Activated CD8-positive, alpha-beta memory T cell treated with anti-CD3 and anti-CD28 coated beads for 36 hours (primary cell): ENCODE measurements around the gene MMP28. TPM values are rescaled to one million over a fixed set of nuclear protein-coding genes. Genes with fewer than 3 reads are reported as not detected.

Experiments
- CTCF ChIA-PET: fragments of 350-600 bp; sonication (Branson Sonifier 250); formaldehyde crosslinking; loops from one replicate; lab custom pipeline; 2021; ENCODE audit warnings: antibody characterized with exemption; lab: Charles Lee
- POLR2A ChIA-PET: fragments of 350-600 bp; sonication (Branson Sonifier 250); formaldehyde crosslinking; loops from one replicate; lab custom pipeline; 2021; ENCODE audit warnings: antibody characterized with exemption; lab: Charles Lee
- total RNA-seq, 2 experiments: library from RNA; stranded (reverse); gene quantifications; one replicate each; pipeline ENCODE4 v1.2.3, GENCODE V29; 2021

MMP28 gene, protein sequence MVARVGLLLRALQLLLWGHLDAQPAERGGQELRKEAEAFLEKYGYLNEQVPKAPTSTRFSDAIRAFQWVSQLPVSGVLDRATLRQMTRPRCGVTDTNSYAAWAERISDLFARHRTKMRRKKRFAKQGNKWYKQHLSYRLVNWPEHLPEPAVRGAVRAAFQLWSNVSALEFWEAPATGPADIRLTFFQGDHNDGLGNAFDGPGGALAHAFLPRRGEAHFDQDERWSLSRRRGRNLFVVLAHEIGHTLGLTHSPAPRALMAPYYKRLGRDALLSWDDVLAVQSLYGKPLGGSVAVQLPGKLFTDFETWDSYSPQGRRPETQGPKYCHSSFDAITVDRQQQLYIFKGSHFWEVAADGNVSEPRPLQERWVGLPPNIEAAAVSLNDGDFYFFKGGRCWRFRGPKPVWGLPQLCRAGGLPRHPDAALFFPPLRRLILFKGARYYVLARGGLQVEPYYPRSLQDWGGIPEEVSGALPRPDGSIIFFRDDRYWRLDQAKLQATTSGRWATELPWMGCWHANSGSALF
- total RNA-seq, result not detected

DNA sequence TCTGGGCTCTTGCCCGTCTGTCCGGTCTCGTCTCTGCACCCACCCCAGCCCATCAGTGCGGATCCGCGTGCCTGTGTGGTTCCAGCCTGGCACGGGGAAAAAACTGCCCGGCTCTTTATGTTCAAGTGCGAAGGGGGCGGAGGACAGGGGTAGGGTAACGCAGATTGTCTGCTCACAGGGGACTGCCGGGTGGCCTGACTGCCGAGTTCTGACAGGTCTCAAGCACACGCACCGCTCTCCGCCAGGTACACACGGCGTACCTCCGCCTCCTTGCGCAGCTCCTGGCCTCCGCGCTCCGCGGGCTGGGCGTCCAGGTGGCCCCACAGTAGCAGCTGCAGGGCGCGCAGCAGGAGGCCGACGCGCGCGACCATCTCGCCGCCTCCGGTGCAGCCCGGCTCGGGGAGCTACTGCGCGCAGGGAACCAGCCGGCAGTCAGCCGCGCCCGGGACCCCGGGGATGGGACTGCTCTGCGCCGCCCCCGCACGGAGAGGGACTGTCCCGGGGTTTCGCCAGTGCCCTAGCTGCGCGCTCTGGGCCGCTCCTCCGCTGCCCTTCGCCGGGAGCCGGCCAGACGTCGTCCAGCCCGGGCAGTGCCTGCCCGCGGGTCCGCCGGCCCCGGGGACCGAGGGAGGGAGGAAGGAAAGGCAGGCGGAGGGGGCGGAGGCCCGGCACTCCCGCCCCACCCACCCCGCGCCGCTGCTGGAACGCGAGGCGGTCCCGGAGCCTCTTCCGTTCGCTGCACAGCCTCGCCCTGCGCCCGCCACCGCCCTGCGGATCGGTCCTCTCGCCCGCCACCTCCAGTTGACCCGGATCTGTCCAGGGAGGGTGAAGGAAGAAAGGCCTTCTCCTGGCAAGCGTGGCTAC, at the start of gene MMP28:
Gene MMP28 (minus strand): TSS at position 635 of the 864 bp plus-strand sequence. CDS start 264 bp downstream, at position 371.
- CTCF ChIA-PET, result interaction anchor here (0.9 to 6.5 kb wide), 5 partner anchors 10 to 821 kb away, joined by 3 to 54 read pairs (median 4); no protein-coding TSS in a partner anchor
- POLR2A ChIA-PET, result interaction anchor here (1.6 kb wide), 1 partner anchor 14 kb away, joined by 3 read pairs; the partner anchor contains the start of gene TAF15

- ChIA-PET POLR2A (no interaction called here), CTCF (no interaction called here)
These were observed 49.1 kb upstream of the MMP28 start for GRCh38 chr17:35844547-35844946.

- CTCF ChIA-PET, result no interaction called here
These were observed 48.3 kb upstream of the MMP28 start for GRCh38 chr17:35843698-35844097.

DNA sequence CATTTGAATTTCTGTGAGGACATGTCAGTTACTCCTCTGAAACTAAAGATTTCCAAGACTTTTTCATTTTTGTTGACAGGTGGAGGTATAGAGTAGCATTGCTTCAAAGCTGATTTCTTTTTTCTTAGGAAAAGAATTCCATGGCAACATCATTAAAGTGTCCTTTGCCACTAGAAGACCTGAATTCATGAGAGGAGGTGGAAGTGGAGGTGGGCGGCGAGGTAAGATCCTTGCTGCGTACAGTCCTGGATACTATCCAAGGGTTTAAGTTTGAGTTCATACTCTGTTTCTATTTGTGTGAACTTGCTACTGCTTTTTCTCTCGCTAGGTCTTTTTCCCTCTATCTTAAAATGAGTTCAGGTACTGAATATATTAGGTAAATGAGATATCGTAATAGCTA, 46.8 kb upstream of the MMP28 start:
- POLR2A ChIA-PET, result no interaction called here
- CTCF ChIA-PET, result interaction anchor here (0.8 to 1.4 kb wide), 3 partner anchors 29 to 127 kb away, joined by 3 to 7 read pairs (median 3); no protein-coding TSS in a partner anchor

More at GRCh38 chr17:35843698-35844097, 48.3 kb upstream of the MMP28 start:
- POLR2A ChIA-PET, result no interaction called here

- ChIA-PET CTCF (interaction anchor here (0.8 to 1.4 kb wide), 3 partner anchors 29 to 128 kb away, joined by 3 to 7 read pairs (median 3); no protein-coding TSS in a partner anchor), POLR2A (interaction anchor here (0.6 to 0.7 kb wide), 3 partner anchors 24 to 151 kb away, joined by 3 to 4 read pairs (median 3); partner anchors contain the start of gene TAF15)
These were observed 46.1 kb upstream of the MMP28 start for GRCh38 chr17:35841505-35841904.

- ChIA-PET POLR2A (interaction anchor here (0.6 to 0.7 kb wide), 3 partner anchors 24 to 151 kb away, joined by 3 to 4 read pairs (median 3); partner anchors contain the start of gene TAF15), CTCF (interaction anchor here (0.8 to 1.4 kb wide), 3 partner anchors 30 to 128 kb away, joined by 3 to 7 read pairs (median 3); no protein-coding TSS in a partner anchor)
These were observed 45.7 kb upstream of the MMP28 start for GRCh38 chr17:35841101-35841500.

- ChIA-PET CTCF (no interaction called here), POLR2A (no interaction called here)
These were observed 29.8 kb upstream of the MMP28 start for GRCh38 chr17:35825206-35825605.

GRCh38 chr17:35821308-35821707, 25.9 kb upstream of the MMP28 start:
- ChIA-PET CTCF (no interaction called here), POLR2A (no interaction called here)

DNA sequence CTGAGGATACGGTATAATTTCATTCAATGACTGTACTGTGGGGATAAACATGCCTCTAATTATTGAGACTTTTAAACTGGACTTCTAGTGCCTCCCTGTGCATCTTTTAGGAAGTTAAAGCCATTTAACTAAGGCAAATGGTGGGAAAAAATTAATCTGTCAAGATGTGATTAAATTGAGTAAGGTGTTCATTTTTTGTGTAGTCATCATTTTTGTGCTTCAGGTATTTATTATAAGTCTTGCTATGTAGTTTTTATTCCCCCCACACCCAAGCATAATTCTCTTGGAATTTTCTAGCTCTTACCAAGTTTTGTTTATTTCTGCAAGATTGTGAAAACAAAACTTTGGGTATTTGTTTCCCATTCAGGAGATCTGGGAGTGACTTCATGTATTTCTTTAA, 24.0 kb upstream of the MMP28 start:
- ChIA-PET POLR2A (no interaction called here), CTCF (interaction anchor here (1.0 to 1.3 kb wide), 2 partner anchors 10 to 24 kb away, joined by 3 read pairs; partner anchors contain the start of gene MMP28)

- POLR2A ChIA-PET, result interaction anchor here (0.5 to 0.7 kb wide), 2 partner anchors 24 to 53 kb away, joined by 4 read pairs; no protein-coding TSS in a partner anchor
- CTCF ChIA-PET, result interaction anchor here (1.1 to 4.2 kb wide), 2 partner anchors 12 to 53 kb away, joined by 4 to 21 read pairs; no protein-coding TSS in a partner anchor
These were observed 21.8 kb upstream of the MMP28 start for GRCh38 chr17:35817196-35817595.

- ChIA-PET POLR2A (interaction anchor here (0.7 kb wide), 1 partner anchor 54 kb away, joined by 4 read pairs; no protein-coding TSS in a partner anchor), CTCF (interaction anchor here (0.6 to 4.2 kb wide), 3 partner anchors 11 to 458 kb away, joined by 3 to 21 read pairs (median 4); no protein-coding TSS in a partner anchor)
These were observed 21.3 kb upstream of the MMP28 start for GRCh38 chr17:35816723-35817122.

GRCh38 chr17:35812456-35812855, 17.0 kb upstream of the MMP28 start:
- POLR2A ChIA-PET, result interaction anchor here (0.7 kb wide), 1 partner anchor 216 kb away, joined by 9 read pairs; no protein-coding TSS in a partner anchor
- CTCF ChIA-PET, result interaction anchor here (0.6 to 2.3 kb wide), 2 partner anchors 36 to 48 kb away, joined by 3 to 9 read pairs; no protein-coding TSS in a partner anchor

DNA sequence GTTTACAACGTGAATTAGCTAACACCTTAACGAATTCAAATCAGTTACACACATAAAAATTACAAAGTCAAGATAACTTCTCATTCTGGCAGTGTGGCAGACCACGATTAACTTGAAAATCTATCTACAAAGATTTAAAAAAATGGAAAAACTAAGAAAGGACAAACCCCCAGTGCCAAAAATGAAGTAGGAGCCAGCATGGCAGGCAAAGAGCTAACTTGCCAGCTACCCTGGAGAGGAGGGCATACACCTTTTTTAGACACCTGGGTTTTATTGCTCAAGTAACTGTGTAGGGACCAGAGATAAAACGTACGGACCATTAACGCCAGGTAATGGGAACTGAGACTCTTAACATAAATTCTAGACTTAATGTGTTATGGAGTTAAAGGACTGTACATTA, 16.3 kb upstream of the MMP28 start:
- CTCF ChIA-PET, result interaction anchor here (0.6 to 2.3 kb wide), 3 partner anchors 15 to 48 kb away, joined by 3 to 9 read pairs (median 3); no protein-coding TSS in a partner anchor
- POLR2A ChIA-PET, result no interaction called here

DNA sequence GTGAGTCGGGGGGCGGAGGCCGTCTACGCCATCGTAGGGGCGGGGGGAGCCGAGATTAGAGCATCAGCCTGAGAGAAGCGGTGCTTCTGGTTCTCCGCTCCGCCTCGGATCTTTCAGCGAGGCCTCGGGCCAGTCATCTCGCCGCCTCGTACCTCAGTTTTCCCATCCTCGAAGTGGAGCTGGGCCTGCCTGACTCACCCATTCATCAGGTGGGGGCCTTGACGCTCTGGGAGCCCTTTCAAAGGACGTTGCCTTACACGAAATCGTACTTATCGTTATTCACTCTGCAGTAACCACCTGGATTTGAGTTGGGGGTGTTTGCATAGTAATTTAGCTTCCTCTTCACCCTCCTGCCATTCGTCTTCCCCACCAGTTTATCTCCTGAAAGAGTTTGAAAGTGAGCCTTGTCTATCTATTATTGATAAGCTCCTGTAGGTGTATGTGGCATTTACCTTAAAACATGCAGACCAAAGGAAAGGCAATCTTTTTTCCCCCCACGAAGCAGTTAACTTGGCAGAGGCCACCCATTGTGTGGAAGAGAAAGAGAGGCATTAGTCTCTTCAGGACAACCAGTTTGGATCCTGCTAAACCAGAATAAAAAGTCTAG, 14.5 kb upstream of the MMP28 start:
- ChIA-PET POLR2A (interaction anchor here (0.7 to 2.6 kb wide), 3 partner anchors 46 to 86 kb away, joined by 3 to 31 read pairs (median 12); partner anchors contain the start of gene CCL5), CTCF (interaction anchor here (1.0 to 3.6 kb wide), 4 partner anchors 9 to 231 kb away, joined by 3 to 63 read pairs (median 4); partner anchors contain the start of gene PEX12)

DNA sequence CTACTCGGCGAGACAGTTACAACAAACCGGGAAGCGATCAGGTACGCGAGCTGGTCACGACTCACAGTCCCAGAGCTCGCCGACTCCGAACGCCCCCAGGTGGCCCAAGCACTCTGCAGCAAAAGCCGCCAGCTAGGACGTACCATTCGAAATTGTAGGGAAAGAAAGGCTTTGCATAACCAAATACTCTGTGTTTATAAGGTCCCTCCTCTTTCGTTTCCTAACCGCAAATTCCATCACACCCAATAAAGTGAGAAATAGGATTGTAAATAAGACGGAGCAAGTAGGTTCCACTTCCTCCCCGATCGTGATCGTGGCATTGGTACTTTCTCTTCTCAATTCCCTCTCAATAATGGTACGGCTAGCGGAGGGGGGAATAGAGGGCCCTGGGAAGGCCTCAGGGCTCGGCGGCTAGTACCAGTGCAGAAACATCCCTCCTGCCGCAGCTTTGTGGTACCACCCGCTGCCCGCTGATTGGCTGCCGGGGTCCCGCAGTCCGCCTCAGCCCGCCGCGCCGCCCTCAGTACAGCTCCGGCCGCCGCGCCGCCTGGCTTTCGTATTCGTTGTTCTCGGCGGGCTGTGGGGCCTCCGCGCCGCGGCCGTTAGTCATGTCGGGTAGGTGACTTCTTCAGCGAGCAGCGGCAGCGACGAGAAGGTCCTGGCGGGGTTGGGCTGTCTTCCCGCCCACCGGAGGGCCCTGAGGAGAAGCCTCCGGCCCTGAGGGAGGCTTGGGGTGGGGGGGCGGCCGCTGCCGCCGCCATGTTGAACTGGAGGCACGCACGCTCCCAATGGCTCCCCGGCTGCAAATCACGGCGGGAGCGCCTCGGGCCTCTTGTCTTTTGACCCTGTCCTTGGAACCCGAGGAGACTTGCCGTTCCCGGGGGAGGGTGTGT, 13.8 kb upstream of the MMP28 start, which contains the start of gene TAF15:
Gene TAF15 (plus strand): TSS at position 523 of the 893 bp plus-strand sequence. CDS start 86 bp downstream, at position 609.
- ChIA-PET POLR2A (interaction anchor here (0.6 to 2.6 kb wide), 10 partner anchors 13 to 736 kb away, joined by 3 to 31 read pairs (median 3); partner anchors contain the start of genes CCL5, MMP28 and SLFN11), CTCF (interaction anchor here (1.0 to 3.6 kb wide), 9 partner anchors 9 to 230 kb away, joined by 3 to 63 read pairs (median 3); partner anchors contain the start of gene PEX12)
